D721Med (cell line): ENCODE results near the gene RPAP2.
"Not testable (repeated sequence)": the region's sequence is repeated elsewhere in the genome, so short reads cannot be mapped to it uniquely, and the experiment has no call there.

Experiments used
- DNase-seq: peaks from one replicate; pipeline ENCODE4 v3.0.0; 2011; ENCODE audit warnings: low spot score; ENCODE audit not compliant: insufficient read length
- FAIRE-seq: peaks from 2 replicates; lab custom pipeline; 2011; peaks lifted over from hg19 to GRCh38; lab: Jason Lieb, UNC
- CTCF ChIP-seq: IDR thresholded peaks from 2 replicates; pipeline ENCODE4 v1.5.1; 2012; ENCODE audit warnings: mild to moderate bottlenecking, control low read depth; ENCODE audit not compliant: insufficient read depth; ENCODE audit errors: missing control alignments

The RPAP2 gene

DNA sequence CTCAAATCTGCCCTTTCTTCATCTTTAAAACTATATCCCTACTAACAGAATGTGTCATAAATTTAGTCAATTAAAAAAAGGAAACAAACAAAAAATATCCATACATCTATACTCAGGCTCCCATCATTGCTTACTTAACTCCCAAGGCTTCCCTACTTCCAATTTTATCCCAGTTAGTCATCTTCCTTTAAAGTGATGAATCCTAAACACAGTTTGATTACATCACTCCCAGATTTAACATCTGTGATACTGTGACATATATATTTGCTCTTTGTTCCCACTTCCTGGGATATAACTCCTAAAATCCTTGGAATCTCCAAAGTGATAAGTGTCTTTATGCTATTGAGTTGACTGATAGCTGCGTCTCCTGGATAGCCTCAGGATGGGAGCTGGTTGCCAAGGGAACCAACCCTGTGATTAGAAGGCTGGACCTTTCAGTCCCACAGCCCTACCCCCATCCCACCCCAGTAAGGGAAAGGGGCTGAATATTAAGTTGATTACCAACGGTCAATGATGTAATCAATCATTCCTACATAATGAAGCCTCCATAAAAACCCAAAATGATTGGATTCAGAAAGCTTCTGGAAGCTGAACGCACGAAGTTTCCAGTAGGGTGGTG lies 21.6 kb upstream of the RPAP2 start:
- DNase-seq (no peak), FAIRE-seq (no peak)
- no peak for TF ChIP-seq CTCF

DNA sequence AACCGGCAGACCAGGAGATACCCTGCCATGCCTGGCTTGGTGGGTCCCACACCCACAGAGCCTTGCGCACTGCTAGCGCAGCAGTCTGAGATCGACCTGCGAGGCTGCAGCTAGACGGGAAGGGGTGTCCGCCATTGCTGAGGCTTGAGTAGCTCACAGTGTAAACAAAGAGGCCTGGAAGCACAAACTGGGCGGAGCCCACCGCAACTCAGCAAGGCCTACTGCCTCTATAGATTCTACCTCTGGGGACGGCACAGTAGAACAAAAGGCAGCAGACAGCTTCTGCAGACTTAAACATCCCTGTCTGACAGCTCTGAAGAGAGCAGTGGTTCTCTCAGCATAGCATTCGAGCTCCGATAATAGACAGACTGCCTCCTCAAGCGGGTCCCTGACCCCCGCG lies 19.1 kb upstream of the RPAP2 start:
- DNase-seq, FAIRE-seq: not testable (repeated sequence)

GRCh38 chr1:92281411-92281810 lies 17.4 kb upstream of the RPAP2 start:
- FAIRE-seq, DNase-seq: not testable (repeated sequence)

- no peak for DNase-seq
- FAIRE-seq = peak; percentile 90
- TF ChIP-seq CTCF = peak; percentile 87
These were observed 7.4 kb upstream of the RPAP2 start for GRCh38 chr1:92291372-92291999.

DNA sequence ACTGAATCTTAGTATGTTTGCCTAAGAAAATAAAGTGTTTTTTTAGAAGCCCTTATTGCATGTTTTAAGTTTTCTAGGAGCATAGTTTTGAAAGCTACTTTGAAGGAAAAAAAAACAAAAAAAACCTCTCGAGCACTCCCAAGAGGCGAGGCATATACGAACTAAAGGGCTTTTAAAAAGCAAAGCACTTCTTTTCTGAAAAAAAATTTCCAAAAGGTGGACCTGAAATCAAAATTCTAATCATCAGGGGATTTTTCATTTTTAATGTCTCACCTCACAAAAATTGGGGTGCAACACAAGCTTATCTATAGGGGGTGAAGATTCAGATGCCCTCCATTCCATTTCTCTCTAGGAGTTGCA lies 666 bp upstream of the RPAP2 start:
- no peak for TF ChIP-seq CTCF
- DNase-seq (no peak), FAIRE-seq (no peak)

DNA sequence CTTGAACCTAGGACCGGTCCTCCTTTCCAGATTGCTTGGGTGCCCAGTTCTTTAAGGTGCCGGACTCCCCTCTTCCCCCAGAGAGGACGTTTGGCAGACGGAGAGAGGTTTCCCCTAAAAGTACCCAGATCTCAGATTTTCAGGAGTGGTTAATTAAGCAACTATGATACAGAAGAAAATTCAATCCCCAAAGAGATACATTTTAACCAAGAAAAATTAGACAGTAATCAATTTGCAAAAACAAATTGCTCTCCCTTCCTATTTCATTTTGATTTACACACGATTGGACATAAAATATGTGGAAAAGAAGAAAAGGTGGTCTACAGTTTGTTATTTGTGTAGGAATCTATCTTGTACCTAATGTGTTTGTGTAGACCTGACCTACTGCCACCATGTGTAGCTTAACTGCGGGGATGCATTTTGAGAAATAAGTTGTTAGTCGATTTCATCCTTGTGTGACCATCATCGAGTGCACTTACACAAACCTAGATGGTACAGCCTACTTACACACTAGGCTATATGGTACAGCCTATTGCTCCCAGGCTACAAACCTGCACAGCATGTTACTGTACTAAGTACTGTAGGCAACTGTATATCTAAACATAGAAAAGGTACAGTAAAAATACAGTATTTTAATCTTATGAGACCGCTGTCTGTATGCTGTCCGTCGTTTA lies 755 bp downstream of the RPAP2 start:
- FAIRE-seq (peak; percentile 38), DNase-seq (no peak)
- TF ChIP-seq CTCF = no peak

DNA sequence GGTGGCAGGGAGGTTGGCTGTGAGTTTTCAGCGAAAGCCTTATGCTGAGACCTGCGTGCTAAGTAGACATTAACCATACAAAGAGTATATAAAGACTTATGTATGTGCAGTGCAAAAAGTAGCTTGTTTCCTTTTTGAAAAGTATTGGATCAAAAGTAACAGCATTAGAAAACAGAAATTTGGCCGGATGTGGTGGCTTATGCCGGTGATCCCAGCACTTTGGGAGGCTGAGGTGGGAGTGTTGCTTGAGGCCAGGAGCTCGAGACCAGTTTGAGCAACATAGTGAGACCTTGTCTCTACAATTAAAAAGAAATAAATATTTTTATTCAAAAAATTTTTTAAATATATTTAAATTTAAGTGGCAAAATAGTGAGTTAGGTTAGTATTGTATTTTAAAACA lies 2.2 kb downstream of the RPAP2 start:
- DNase-seq (no peak), FAIRE-seq (no peak)
- no peak for TF ChIP-seq CTCF

DNA sequence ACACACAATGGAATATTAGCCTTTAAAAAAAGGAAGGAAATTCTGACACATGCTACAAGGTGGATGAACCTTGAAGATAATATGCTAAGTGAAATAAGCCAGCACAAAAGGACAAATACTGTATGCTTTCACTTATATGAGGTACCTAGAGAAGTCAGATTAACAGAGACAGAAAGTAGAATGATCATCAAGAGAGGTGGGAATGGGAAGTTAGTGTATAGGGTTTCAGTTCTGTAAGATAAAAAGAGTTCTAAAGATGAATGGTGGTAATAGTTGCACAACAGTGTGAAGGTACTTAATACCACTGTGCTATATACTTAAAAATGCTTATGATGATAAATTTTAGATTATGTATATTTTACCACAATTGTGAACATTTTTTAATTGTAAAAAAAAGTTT lies 7.2 kb downstream of the RPAP2 start:
- no peak for TF ChIP-seq CTCF

More for the DNA sequence above, 7.2 kb downstream of the RPAP2 start:
- DNase-seq = no peak
- FAIRE-seq = no peak
